Measurements from ENCODE around the gene RYR1. TPM values are rescaled to one million over a fixed set of nuclear protein-coding genes. Genes with fewer than 3 reads are reported as not detected.

The RYR1 gene
- total RNA-seq, 4 donors from 2014 or later, result 8.4 to 35.1 (median 16.6) TPM

GRCh38 chr19:38535212-38535611, 101.7 kb downstream of the RYR1 start:
- intact Hi-C loops (cut with DNase I; ENCODE audit: low total_unique reads), result no loop called here
- WGBS, 2 donors, result 91 to 92% methylated on average over 3 of the region's 3 CpGs
- TF ChIP-seq POLR2A (IDR thresholded peaks at IDR 0.05), result no peak
- no peak for TF ChIP-seq CTCF (IDR thresholded peaks at IDR 0.05)
- H3K4me3 ChIP-seq (ENCODE audit: low read depth, poor library complexity, severe bottlenecking), result no peak overlapping the region
- DNase-seq (ENCODE audit: low spot score in 2 of 2), result no peak

DNA sequence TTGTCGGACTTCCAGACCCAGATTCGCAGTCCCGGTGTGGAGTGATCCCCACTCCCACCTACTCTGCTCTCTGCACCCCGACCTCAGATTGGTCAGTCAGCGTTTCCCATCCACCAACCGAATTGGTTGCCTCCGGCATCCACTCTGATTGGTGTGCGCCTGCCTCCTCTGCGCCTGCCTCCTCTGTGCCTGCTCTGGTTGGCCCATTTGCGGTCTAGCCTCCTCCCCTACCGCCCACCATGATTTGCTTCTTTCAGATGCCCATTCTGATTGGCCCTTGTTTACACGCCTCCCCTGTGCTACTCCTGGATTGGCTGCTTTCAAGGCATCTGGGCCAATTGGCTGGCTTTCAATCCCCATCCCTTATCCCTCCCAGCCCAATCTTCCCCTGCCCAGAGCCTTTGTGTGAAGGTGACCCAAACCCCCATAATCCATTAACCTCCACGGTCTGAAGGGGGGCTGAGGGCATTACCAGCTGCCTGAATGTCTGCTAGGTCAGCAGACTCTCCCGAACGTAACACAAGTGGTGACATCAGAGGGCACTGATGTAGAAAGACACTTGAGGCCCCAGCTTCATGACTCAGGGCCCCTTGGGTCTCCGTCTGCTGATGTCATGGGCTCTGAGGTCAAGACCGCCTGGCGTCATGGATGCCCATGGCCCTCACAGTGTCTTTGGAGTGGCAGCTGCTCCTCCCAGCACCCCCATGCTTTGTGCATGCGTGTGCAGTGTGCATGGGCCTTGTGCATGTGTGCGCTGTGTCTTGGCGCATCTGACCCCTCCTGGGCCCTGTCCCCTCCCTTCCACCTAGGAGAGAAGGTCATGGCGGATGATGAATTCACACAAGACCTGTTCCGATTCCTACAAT, 103.8 kb downstream of the RYR1 start:
- WGBS, 2 donors, result 89 to 92% methylated on average over 19 to 23 of the region's 23 CpGs
- H3K4me3 ChIP-seq (ENCODE audit: low read depth, poor library complexity, severe bottlenecking), result no peak overlapping the region
- intact Hi-C loops (cut with DNase I; ENCODE audit: low total_unique reads), result no loop called here
- DNase-seq (ENCODE audit: low spot score in 2 of 2), result no peak
- TF ChIP-seq CTCF (IDR thresholded peaks at IDR 0.05), result no peak
- TF ChIP-seq POLR2A (IDR thresholded peaks at IDR 0.05), result no peak

GRCh38 chr19:38538386-38538785, 104.9 kb downstream of the RYR1 start:
- intact Hi-C loops (cut with DNase I; ENCODE audit: low total_unique reads), result no loop called here
- no peak for DNase-seq (ENCODE audit: low spot score in 2 of 2)
- 32 to 45% methylated on average over 3 of the region's 3 CpGs for WGBS, 2 donors
- no peak overlapping the region for H3K4me3 ChIP-seq (ENCODE audit: low read depth, poor library complexity, severe bottlenecking)
- no peak for TF ChIP-seq POLR2A (IDR thresholded peaks at IDR 0.05)
- no peak for TF ChIP-seq CTCF (IDR thresholded peaks at IDR 0.05)

GRCh38 chr19:38538793-38539528, 105.5 kb downstream of the RYR1 start:
- intact Hi-C loops (cut with DNase I; ENCODE audit: low total_unique reads), result no loop called here

DNA sequence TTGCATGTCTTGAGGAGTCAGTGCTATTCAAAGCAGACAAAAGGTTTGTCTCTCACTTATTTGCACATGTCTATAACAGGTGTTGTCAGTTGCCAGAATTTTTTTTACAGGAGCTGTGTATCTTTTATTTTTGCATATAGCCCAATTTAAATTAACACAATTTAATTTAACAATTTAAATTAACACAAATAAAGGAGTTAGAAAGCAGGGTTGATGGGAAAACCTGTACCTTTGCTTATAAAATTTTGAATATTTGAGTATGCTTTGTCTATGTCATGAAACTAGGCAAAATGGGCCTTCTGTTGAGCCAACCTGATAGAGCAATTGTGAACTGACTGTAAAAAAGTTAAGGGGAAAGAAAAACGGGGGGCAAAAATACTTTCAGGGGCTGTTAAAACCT, 106.3 kb downstream of the RYR1 start:
- 46 to 70% methylated on average over 1 of the region's 1 CpG for WGBS, 2 donors
- intact Hi-C loops (cut with DNase I; ENCODE audit: low total_unique reads), result no loop called here
- no peak overlapping the region for H3K4me3 ChIP-seq (ENCODE audit: low read depth, poor library complexity, severe bottlenecking)
- TF ChIP-seq POLR2A (IDR thresholded peaks at IDR 0.05), result no peak
- TF ChIP-seq CTCF (IDR thresholded peaks at IDR 0.05), result no peak
- DNase-seq (ENCODE audit: low spot score in 2 of 2), result no peak

More at GRCh38 chr19:38538793-38539528, 105.5 kb downstream of the RYR1 start:
- WGBS, 2 donors, result 61 to 62% methylated on average over 6 of the region's 6 CpGs
- no peak for DNase-seq (ENCODE audit: low spot score in 2 of 2)
- no peak for TF ChIP-seq POLR2A (IDR thresholded peaks at IDR 0.05)
- TF ChIP-seq CTCF (IDR thresholded peaks at IDR 0.05), result no peak
- no peak overlapping the region for H3K4me3 ChIP-seq (ENCODE audit: low read depth, poor library complexity, severe bottlenecking)

Data from lower leg skin (tissue), 4 donors.